SW480 (cell line): Measurements from ENCODE around the gene PDE3A.
"Not testable (repeated sequence)": the region's sequence is repeated elsewhere in the genome, so short reads cannot be mapped to it uniquely, and the experiment has no call there.

ENCODE experiments used
- DNase-seq: peaks from one replicate; pipeline ENCODE4 v3.0.0-alpha.2; 2016; ENCODE audit warnings: low spot score

Gene PDE3A

DNA sequence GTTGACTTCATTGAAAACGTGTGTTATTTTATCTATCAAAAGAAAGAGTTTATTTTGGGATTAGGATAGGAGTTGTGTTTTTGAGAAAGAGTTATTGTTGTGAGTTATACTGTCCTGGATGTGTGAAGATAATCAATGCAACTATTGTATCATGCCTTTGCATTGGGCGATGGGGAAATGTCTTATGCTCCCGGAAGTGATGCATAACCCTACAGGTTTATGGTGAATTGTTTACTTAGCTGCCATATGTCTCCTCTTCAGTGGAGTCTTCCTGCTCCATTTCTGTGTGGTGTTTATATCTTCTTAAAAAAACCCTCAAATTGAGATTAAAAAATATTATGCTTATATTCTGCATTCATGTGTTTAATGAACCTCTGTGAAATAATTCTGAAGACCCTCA, 6.5 kb downstream of the PDE3A start:
- DNase-seq: no peak

DNA sequence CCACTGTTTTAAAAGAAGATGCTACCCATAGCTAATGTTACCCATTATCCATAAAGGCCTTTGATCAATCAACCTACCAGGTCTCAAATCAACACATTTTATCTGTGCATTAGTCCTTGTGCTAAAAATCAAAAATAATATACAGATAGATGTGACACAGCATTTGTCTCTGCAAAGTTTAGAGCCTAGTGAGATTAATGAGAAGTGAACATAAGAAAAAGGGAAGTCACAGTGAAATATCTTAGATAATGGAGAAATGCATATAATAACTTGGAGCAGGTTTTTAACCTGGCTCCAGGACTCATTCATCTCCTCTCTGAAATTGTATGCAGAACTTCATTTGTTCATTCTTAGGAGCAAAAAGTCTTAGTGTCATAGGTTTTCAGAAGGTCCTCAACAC, 7.2 kb downstream of the PDE3A start:
- no peak for DNase-seq

DNA sequence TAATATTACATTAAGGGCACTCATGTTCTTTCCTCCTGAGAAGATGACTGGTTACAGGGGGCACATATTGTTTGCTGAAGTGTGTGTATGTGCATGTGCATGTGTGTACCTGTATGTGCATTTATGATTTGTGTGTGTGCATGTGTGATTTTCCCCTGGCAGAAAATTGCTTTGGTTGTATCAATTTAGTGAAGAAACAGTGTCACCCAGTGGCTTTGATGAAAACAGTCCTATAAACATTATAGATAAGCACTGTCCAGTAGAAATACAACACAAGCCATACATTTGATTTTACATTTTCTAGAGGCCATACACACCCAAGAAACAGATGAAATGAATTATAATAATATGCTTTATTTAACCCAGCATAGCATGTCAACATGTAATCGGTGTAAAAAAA, 8.6 kb downstream of the PDE3A start:
- peak; percentile 21 for DNase-seq

DNA sequence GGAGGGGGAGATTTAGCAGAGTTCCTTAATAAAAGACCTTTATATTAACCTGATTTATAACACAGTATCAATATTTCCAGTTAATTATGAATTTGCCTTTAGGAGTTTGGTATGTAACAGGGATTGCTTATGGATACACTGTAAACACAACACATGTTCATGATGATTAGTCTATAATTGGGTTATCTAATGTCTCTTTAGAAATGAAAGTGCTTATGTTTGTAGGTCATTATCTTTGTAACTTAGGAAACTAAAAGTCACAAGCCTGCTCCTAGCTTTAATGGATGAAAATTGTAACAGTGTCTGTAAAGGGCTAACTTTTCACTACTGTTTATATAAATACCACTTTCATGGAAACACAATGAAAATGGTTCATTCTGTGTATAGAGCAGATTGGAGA, 9.4 kb downstream of the PDE3A start:
- DNase-seq: no peak

DNA sequence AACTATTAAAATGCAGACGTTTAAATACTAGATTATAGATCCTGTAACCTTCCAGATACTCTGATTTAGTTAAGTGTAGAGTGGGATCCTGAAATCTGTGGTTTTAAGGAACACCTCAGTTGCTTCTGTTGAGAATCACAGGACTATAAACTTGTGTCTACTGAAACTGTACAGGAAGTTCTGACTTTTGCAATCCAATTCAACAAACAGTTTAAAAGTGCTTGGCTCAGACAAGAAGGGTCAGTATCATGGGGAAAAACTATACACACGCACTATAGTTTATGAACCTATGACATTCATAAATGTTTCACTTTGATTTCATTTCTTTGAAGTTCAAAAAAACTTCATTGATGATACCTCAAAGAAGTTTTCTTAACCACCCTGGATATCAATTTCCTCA, 13.8 kb downstream of the PDE3A start:
- DNase-seq: no peak

DNA sequence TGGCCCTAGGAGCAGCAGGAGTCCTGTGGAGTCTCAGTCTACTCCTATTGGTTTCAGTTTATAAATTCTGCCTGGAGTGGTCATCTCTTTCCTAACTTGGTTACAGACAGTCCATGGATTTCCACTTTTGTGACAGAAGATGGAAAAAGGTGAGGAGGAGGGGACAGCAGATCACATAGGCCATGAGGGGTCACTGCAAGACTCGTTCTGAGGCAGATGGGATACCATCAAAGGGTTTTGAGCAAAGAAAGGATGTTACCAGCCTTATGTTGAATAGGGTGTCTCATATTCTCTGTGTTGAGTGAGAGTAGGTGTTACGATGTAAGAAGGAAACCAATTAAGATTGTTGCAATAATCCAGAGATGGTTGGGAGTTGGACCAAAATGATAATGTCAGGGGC, 15.3 kb downstream of the PDE3A start:
- DNase-seq: no peak

DNA sequence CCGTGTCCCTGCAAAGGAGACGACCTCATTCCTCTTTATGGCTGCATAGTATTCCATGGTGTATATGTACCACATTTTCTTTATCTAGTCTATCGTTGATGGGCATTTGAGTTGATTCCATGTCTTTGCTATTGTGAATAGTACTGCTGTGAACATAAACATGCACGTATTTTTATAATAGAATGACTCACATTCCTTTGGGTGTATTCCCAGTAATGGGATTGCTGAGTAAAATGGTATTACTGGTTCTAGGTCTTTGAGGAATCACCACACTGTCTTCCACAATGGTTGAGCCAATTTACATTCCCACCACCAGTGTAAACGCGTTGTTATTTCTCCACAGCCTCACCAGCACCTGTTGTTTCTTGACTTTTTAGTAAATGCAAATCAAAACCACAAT, 16.5 kb downstream of the PDE3A start:
- DNase-seq: not testable (repeated sequence)

DNA sequence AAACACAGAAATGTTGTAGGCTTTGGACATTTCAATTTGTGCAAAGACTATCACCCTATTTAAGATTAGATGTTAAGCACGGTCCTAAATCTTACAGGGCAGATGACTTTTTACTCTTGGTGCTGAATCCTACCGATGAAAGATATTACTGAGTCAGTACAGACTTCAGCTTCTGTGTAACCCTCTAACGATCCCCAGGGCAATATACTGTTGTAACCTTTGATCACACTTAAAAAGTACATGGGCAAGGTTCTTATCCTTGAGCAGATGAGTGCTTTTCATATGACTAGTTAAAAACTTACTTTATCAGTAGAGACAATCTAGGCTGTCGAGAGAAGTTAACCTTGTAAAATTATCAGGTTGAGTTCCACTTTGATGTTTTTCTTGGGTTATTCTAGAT, 22.5 kb downstream of the PDE3A start:
- DNase-seq: no peak

DNA sequence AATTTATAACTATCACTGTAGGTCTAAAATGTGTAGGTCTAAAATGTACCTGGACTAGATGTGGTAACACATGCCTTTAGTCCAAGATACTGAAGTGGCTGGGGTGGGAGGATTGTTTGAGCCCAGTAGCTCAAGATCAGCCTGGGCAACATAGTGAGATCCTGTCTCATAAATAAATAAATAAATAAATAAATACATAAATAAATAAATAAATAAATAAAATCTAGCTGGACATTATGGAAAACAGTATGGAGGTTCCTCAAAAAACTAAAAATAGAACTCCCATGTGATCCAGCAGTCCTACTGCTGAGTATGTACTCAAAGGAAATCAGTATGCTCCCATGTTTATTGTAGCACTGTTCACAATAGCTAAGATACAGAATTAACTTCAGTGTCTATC, 24.0 kb downstream of the PDE3A start:
- no peak for DNase-seq

DNA sequence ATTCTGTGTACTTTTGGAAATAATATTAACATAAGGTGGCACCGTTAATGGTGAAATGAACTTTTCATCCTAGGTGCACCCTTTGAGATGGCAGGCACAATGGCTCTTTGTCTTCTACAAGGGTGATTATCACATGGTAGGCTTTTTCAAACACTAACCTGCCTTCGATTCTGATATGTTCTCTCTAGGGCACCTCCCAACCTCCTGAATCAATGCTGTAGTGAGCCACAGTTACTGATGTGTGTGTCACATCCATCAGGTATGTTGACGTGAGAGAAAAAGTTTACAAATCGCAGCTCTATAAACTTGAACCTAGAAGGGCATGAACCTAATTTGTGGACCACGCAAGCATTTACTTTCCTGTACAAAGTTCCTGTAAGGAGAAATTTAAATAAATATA, 25.4 kb downstream of the PDE3A start:
- DNase-seq: no peak

DNA sequence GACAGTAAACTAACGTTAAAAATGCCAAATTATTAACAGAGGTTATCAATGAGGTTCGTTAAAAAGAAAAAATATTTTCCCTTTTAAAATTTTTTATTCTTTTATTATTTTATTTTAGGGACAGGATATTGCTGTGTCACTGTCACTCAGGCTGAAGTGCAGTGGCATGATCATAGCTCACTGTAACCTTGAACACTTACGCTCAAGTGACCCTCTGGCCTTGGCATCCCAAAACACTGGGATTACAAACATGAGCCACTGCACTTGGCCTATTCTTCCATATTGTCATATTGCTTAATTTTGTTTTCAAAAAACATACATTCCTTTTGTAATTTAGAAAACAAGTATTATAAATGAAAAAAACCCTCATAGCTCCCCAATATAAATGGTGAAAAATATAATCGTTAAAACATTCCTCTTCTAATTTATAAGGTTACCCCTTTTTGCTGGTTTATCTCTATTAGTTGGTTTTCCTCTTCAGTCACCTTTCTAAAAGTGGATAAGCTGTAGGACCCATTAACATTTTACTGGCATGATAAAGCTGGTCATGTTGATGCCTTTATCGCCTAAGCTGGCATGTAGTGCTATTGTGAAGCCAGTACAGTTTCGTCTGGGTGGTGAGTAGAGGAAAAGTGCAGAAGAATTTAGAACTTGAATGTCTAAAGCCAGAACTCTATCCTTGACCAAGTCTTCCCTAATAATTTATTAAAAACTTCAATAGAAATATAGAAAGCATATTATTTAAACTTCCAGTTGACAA, 27.6 kb downstream of the PDE3A start:
- DNase-seq: no peak

DNA sequence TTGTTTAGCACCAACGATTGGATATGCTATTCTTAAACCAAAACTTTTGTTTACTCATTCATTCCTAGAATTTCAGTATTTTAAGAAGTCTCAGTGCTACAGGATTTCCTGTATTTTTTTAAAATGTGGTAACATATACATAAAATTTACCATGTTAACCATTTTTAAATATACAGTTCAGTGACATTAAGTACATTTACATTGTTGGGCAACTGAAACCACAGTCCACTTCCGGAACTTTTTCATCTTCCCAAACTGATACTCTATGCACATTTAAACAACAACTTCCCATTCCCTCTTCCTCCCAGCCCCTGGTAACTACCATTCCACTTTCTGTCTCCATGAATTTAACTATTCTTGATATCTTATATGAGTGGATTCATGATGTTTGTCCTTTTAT, 30.3 kb downstream of the PDE3A start:
- no peak for DNase-seq

DNA sequence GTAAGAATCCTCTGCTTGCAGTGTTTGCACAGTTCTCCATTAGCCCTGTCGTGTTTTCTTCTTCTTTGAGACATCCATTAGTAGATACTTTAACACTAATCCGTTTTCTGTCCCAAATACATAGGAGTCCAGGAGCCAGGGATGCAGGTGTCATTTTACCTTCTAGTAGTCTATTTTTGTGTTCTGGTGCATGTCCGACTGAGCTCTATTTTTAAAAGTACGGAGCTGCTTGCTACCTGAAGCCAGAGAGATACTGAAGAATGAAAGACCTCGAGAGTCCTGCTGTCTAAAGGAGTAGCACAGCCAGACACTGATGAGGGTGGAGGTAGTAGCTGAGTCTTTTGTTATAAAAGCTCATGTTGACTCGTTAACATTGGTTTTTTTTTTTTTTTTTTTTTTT, 31.7 kb downstream of the PDE3A start:
- DNase-seq: no peak

DNA sequence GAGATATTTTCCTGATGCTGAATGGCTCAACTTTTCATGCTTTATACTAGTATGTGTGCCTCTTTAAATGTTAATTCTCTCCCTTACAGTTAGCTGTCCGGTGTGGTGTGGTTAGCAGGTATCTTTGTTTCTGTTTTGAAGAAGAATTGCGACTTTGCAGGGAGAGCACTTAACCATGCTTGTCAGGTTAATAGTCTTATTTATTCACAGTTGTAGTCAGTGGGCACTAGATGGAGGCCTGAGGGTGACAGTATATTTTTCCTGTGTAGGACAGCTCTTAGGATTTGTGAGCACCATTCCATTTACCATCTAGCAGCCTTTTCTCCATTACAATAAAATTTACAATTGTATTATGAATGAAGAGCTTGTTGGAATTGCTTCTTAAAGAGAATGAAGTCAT, 34.9 kb downstream of the PDE3A start:
- no peak for DNase-seq

DNA sequence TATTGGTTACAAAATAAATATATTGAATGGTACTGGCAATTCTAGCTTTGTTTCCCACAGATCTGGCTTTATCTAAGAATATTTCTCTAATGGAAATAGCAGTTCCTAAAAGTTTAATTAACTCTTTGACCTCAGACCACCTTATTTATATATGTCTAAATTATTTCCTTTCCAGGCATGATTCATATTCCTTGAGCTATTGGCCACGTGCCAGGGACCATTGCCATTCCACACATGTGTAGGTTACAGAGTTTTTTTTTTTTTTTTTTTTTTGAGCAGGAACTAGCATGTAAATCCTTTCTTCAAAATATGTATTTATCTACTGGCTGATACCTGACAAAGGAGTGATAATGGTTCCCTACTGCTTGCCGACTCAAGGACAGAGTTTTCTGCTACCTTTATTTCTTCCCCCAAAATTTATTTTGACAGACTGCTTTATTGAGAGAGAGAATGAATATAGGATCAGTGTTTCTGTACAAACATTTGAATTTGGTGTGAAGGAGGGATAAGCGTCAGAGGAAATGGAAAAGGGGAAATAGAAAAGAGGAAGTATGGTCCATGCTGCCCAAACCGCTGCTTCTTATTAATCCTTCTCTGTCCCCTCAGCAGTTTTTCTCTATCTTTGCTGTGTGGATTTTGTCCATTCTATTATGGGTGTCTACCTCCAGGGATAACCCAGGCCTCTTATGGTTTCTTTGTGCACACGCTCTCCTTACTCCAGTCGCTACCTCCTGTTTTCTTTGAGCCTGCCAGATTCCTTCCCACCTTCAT, 36.4 kb downstream of the PDE3A start:
- peak; percentile 6 for DNase-seq

DNA sequence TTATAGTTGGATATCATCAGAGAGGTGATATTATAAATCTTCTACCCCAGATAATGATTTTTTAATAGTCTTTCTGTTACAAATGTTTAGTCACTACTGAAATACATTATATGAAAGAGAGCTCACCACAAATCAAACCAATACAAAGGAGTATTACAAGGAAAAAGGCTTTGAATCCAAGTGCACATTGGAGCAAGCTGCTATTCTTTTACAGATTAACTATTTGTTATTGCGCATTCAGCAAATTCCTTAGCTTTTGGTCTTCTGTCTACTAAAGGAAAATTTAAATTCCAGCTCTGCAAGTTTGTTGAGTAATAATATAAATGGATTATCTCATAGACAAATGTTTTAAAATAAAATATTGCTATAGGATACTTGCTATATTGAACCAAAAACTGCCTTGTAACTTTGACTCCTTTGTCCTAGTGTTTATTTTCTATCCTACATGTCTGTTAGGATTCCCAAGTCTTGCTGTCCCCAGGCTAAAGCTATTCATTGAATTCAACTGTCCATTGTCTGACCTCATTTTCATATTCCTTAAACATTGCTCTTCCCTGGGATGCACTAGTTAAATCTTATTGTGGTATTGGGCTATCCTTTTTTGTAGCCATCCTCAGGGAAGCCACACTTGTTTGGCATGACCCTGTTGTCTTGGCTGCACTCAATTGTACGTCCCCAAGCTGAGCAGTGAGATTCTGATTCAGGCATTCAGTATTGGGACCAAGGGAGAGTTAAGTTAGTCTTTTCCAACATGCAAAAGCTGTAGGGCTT, 41.5 kb downstream of the PDE3A start:
- DNase-seq: no peak

DNA sequence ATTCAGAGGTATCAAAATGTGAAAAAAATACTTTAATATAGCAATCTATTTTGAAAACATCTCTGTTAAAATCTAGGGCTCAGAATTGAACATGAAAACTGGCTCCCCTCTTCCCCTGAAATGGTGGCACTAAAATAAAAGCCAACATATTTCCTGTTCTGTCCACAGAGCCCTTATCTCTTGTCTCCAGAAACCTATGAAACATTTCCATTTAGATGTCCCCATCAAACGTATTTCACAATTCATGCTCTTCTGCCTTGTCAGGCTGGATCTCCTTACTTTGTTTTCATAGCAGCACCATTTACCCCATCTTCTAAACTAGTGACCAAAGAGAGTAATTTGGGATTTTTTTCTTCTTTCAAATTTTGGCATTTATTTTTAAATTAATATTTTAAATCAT, 42.4 kb downstream of the PDE3A start:
- DNase-seq: no peak

DNA sequence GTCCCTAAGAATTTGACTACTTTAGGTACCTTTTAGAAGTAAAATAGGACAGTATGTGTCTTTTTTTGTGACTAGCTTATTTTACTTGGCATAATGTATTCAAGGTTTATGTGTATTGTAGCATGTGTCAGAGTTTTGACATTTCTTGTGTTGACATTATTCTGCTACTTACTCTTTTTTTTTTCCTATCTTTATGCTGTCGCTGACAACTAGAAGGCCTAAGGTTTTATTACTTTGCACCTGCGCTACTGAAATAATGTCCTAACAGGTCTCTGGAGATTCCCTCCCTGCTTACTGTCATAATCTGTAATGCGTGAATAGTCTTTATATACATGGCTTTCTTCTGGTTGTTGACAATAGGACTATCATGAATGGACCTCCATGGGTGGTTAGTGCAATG, 43.0 kb downstream of the PDE3A start:
- DNase-seq: no peak

DNA sequence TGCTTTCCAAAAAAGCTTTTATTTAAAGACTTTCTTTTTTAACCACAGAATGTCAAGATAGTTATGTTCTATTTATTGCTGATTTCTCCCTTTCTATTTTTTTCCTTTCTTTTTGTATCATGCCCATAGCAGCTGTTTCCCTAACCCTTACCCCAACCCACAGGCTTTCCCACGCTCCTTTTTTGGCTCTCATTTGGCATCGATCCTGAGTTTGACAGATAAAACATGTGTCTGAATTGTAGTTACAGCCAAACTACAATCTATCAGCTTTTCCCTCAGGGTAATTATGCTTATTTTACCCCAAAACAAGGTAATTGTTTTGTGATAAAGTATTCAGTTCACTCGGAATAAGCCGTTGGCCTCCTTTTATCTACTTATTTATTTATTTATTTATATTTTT, 46.7 kb downstream of the PDE3A start:
- no peak for DNase-seq

DNA sequence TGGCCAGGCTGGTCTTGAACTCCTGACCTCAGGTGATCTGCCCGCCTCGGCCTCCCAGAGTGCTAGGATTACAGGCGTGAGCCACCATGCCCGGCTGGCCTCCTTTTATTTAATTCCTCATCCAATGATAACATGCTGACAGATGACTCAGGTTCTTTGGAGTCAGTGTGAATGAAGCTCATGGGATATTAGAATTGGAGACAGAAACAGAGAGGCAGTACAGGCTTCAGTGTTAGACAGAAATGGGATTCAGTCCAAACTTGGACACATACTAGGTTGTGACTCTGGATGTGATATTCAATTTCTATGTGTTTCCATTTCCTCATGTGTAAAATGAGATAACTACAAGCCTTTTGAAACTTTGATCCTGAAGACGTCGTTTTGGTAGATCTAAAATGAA, 47.3 kb downstream of the PDE3A start:
- DNase-seq: no peak

DNA sequence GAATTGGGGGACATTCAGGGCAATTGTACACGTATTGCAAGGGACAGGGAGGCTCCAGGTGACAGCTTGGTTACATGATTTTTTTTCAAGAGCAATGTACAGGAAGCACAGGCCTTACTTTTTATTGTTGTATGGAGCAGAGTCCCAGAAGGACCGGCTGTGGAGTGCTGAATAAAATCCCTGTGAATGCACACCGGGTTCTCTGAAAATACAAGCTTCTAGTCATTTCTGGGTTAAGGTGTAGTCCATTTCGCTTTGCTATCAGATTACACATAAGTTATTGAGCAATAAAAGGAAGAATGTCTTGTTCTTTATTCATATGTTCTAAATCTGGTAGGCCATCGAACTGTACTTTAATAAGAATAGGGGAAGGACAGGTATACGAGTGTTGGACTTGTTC, 52.2 kb downstream of the PDE3A start:
- no peak for DNase-seq

DNA sequence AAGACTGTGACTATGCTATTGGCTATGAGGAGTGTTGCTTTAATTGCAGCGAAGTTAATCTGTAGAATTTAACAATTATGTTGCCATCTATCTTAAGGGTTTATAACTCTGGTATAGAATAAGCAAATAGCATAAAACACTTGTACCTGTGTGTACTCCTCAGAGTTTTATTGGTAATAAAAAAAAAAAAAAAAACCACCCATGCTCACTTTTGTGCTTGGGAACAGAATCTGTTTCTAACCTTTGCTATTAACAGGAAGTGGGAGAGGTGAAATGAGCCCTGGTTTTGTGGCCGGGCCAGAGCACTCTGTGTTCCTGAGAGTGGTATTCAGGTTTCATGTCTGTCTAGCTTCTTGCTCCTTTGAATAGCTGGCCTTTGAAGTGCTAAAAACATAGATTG, 53.1 kb downstream of the PDE3A start:
- peak; percentile 59 for DNase-seq

DNA sequence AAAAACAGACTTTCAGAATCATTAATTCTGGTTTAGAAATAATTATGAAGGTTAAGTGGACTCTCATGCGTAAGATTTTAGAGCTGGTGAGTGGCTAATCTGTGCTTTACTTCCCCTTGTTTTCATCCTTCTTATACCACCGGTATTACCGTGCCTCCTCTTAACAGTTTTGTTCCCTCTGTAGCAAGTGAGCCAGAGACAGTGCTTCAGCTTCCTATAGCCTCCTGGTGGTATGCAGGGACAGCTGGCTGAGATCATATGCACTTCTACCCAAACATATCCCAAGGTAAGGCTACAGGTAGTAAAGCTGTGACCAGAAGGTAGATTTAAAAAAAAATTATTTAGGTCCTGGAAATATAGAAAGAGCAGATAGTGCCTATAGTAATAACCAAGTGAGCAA, 55.2 kb downstream of the PDE3A start:
- no peak for DNase-seq
